Measurements from ENCODE around the gene SUN1.
A peak's percentile ranks its signal among the peaks of the same experiment; 100 is the strongest.

The SUN1 gene

GRCh38 chr7:832167-832967, at the start of gene SUN1:
SUN1 (plus strand) TSS chr7:832476; CDS start chr7:832525, 49 bp downstream.
- peaks cover 1% of the 10 kb centered on the region for H3K36me3 ChIP-seq (ENCODE audit: control insufficient read depth, insufficient read depth, low read length)
- TF ChIP-seq CTCF (IDR thresholded peaks at IDR 0.05; ENCODE audit: insufficient read depth, low read length, poor library complexity, severe bottlenecking) = no peak
- no peak for DNase-seq (ENCODE audit: extremely low read depth, insufficient read length)
- H3K27me3 ChIP-seq (replicated peaks; ENCODE audit: control insufficient read depth, insufficient read depth, low read length) = no peaks in the 10 kb centered on the region
- H3K4me3 ChIP-seq (replicated peaks; ENCODE audit: low read depth, low read length) = peak within 1 kb of the TSS; percentile 57

- TF ChIP-seq CTCF (IDR thresholded peaks at IDR 0.05; ENCODE audit: insufficient read depth, low read length, poor library complexity, severe bottlenecking) = no peak
- Histone ChIP-seq H3K27me3 (replicated peaks; ENCODE audit: control insufficient read depth, insufficient read depth, low read length) (no peaks in the 10 kb centered on the region), H3K36me3 (ENCODE audit: control insufficient read depth, insufficient read depth, low read length) (peaks cover 6% of the 10 kb centered on the region), H3K4me3 (replicated peaks; ENCODE audit: low read depth, low read length) (no peak overlapping the region)
- no peak for DNase-seq (ENCODE audit: extremely low read depth, insufficient read length)
Observed at GRCh38 chr7:782718-783449, 49.4 kb upstream of the SUN1 start.

- no peak overlapping the region for H3K4me3 ChIP-seq (replicated peaks; ENCODE audit: low read depth, low read length)
- TF ChIP-seq CTCF (IDR thresholded peaks at IDR 0.05; ENCODE audit: insufficient read depth, low read length, poor library complexity, severe bottlenecking) = no peak
- H3K27me3 ChIP-seq (replicated peaks; ENCODE audit: control insufficient read depth, insufficient read depth, low read length) = no peaks in the 10 kb centered on the region
- H3K36me3 ChIP-seq (ENCODE audit: control insufficient read depth, insufficient read depth, low read length) = peaks cover 3% of the 10 kb centered on the region
- no peak for DNase-seq (ENCODE audit: extremely low read depth, insufficient read length)
Observed at GRCh38 chr7:783556-784490, 48.5 kb upstream of the SUN1 start.

- TF ChIP-seq CTCF (IDR thresholded peaks at IDR 0.05; ENCODE audit: insufficient read depth, low read length, poor library complexity, severe bottlenecking) = no peak
- Histone ChIP-seq H3K4me3 (replicated peaks; ENCODE audit: low read depth, low read length) (no peak overlapping the region), H3K27me3 (replicated peaks; ENCODE audit: control insufficient read depth, insufficient read depth, low read length) (no peaks in the 10 kb centered on the region), H3K36me3 (ENCODE audit: control insufficient read depth, insufficient read depth, low read length) (peaks cover 3% of the 10 kb centered on the region)
- DNase-seq (ENCODE audit: extremely low read depth, insufficient read length) = no peak
Observed at GRCh38 chr7:784971-785370, 47.3 kb upstream of the SUN1 start.

- Histone ChIP-seq H3K36me3 (ENCODE audit: control insufficient read depth, insufficient read depth, low read length) (peaks cover 3% of the 10 kb centered on the region), H3K27me3 (replicated peaks; ENCODE audit: control insufficient read depth, insufficient read depth, low read length) (no peaks in the 10 kb centered on the region), H3K4me3 (replicated peaks; ENCODE audit: low read depth, low read length) (no peak overlapping the region)
- TF ChIP-seq CTCF (IDR thresholded peaks at IDR 0.05; ENCODE audit: insufficient read depth, low read length, poor library complexity, severe bottlenecking) = no peak
- DNase-seq (ENCODE audit: extremely low read depth, insufficient read length) = no peak
Observed at GRCh38 chr7:785416-785815, 46.9 kb upstream of the SUN1 start.
